ENCODE data around the gene HPSE2. TPM values are rescaled to one million over a fixed set of nuclear protein-coding genes. Genes with fewer than 3 reads are reported as not detected.
"Not testable (repeated sequence)": the region's sequence is repeated elsewhere in the genome, so short reads cannot be mapped to it uniquely, and the experiment has no call there.

The HPSE2 gene
- polyA plus RNA-seq, 1 of the 3 experiments (the other 2 are of a cell fraction), result not detected

DNA sequence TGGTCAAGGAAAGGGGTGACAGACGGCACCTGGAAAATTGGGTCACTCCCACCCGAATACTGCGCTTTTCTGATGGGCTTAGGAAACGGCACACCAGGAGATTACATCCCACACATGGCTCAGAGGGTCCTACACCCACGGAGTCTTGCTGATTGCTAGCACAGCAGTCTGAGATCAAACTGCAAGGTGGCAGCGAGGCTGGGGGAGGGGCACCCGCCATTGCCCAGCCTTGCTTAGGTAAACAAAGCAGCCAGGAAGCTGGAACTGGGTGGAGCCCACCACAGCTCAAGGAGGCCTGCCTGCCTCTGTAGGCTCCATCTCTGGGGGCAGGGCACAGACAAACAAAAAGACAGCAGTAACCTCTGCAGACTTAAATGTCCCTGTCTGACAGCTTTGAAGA is 694.1 kb downstream of the HPSE2 start:
- H3F3A ChIP-seq (replicated peaks; ENCODE audit: insufficient read depth); H3K9ac ChIP-seq; H4K20me1 ChIP-seq (ENCODE audit: insufficient read depth); H3K4me2 ChIP-seq; H3K27ac ChIP-seq (ENCODE audit: low read depth in 2 of 2, low read length in 1 of 2); POLR2A ChIA-PET; H3K36me3 ChIP-seq (replicated peaks in 1 of 2; ENCODE audit: control insufficient read depth in 1 of 2, insufficient read depth in 2 of 2, low read length in 1 of 2); H2AFZ ChIP-seq (ENCODE audit: low read depth); H3K4me1 ChIP-seq (ENCODE audit: control insufficient read depth in 1 of 2, insufficient read depth in 2 of 2, low read depth in 1 of 2, low read length in 1 of 2); H3K9me2 ChIP-seq; H3K79me2 ChIP-seq (ENCODE audit: insufficient read depth); H3K9me3 ChIP-seq; H3K27me3 ChIP-seq (ENCODE audit: insufficient read depth); DNase-seq; CTCF ChIA-PET; H3K4me3 ChIP-seq (ENCODE audit: low read depth in 2 of 2, low read length in 1 of 2): not testable (repeated sequence)
- WGBS (ENCODE audit: low lambda C conversion rate), result 4% methylated on average over 7 of the region's 7 CpGs

- Histone ChIP-seq H3K79me2 (ENCODE audit: insufficient read depth) (no peaks in the 10 kb centered on the region), H4K20me1 (ENCODE audit: insufficient read depth) (no peaks in the 10 kb centered on the region), H3F3A (replicated peaks; ENCODE audit: insufficient read depth) (no peaks in the 10 kb centered on the region), H3K9me2 (no peaks in the 10 kb centered on the region), H3K27me3 (ENCODE audit: insufficient read depth) (no peaks in the 10 kb centered on the region; the same call in 1 of the 2 replicates), H3K36me3 (replicated peaks in 1 of 2; ENCODE audit: control insufficient read depth in 1 of 2, insufficient read depth in 2 of 2, low read length in 1 of 2) (no peaks in the 10 kb centered on the region), H3K4me2 (no peak overlapping the region), H3K9ac (no peak overlapping the region), H2AFZ (ENCODE audit: low read depth) (no peak overlapping the region), H3K4me1 (ENCODE audit: control insufficient read depth in 1 of 2, insufficient read depth in 2 of 2, low read depth in 1 of 2, low read length in 1 of 2) (no peaks in the 10 kb centered on the region), H3K27ac (ENCODE audit: low read depth in 2 of 2, low read length in 1 of 2) (no peak overlapping the region), H3K9me3 (no peaks in the 10 kb centered on the region), H3K4me3 (ENCODE audit: low read depth in 2 of 2, low read length in 1 of 2) (no peak overlapping the region)
- no peak for DNase-seq
- TF ChIP-seq, protein P1, sequence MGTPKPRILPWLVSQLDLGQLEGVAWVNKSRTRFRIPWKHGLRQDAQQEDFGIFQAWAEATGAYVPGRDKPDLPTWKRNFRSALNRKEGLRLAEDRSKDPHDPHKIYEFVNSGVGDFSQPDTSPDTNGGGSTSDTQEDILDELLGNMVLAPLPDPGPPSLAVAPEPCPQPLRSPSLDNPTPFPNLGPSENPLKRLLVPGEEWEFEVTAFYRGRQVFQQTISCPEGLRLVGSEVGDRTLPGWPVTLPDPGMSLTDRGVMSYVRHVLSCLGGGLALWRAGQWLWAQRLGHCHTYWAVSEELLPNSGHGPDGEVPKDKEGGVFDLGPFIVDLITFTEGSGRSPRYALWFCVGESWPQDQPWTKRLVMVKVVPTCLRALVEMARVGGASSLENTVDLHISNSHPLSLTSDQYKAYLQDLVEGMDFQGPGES (IDR thresholded peaks at IDR 0.05; ENCODE audit: low read depth, low read length), result no peak
- TF ChIP-seq, protein P2, sequence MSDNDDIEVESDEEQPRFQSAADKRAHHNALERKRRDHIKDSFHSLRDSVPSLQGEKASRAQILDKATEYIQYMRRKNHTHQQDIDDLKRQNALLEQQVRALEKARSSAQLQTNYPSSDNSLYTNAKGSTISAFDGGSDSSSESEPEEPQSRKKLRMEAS (IDR thresholded peaks at IDR 0.05; ENCODE audit: low read depth), result no peak
- TF ChIP-seq NFIC (IDR thresholded peaks at IDR 0.05; ENCODE audit: borderline replicate concordance), result no peak
- no peak for TF ChIP-seq YY1 (IDR thresholded peaks at IDR 0.05; ENCODE audit: low read depth)
- ChIA-PET POLR2A (no interaction called here), CTCF (no interaction called here)
- 3% methylated on average over 1 of the region's 1 CpG for WGBS (ENCODE audit: low lambda C conversion rate)
These were observed 696.1 kb downstream of the HPSE2 start for GRCh38 chr10:98539578-98539977.

GRCh38 chr10:98538472-98538871 is 697.2 kb downstream of the HPSE2 start:
- H3K4me3 ChIP-seq (ENCODE audit: low read depth in 2 of 2, low read length in 1 of 2), result no peak overlapping the region
- no peak overlapping the region for H2AFZ ChIP-seq (ENCODE audit: low read depth)
- H3K9me2 ChIP-seq, result no peaks in the 10 kb centered on the region
- H3K9me3 ChIP-seq, result no peaks in the 10 kb centered on the region
- no peak overlapping the region for H3K4me2 ChIP-seq
- H3K79me2 ChIP-seq (ENCODE audit: insufficient read depth), result no peaks in the 10 kb centered on the region
- H4K20me1 ChIP-seq (ENCODE audit: insufficient read depth), result no peaks in the 10 kb centered on the region
- ChIA-PET POLR2A (no interaction called here), CTCF (interaction anchor here (1.3 kb wide), 2 partner anchors 18 to 695 kb away, joined by 3 to 4 read pairs; no protein-coding TSS in a partner anchor)
- H3K9ac ChIP-seq, result no peak overlapping the region
- no peak for DNase-seq
- no peaks in the 10 kb centered on the region; the same call in 1 of the 2 replicates for H3K27me3 ChIP-seq (ENCODE audit: insufficient read depth)
- H3K36me3 ChIP-seq (replicated peaks in 1 of 2; ENCODE audit: control insufficient read depth in 1 of 2, insufficient read depth in 2 of 2, low read length in 1 of 2), result no peaks in the 10 kb centered on the region
- no peaks in the 10 kb centered on the region for H3F3A ChIP-seq (replicated peaks; ENCODE audit: insufficient read depth)
- no peak overlapping the region for H3K27ac ChIP-seq (ENCODE audit: low read depth in 2 of 2, low read length in 1 of 2)
- no peaks in the 10 kb centered on the region for H3K4me1 ChIP-seq (ENCODE audit: control insufficient read depth in 1 of 2, insufficient read depth in 2 of 2, low read depth in 1 of 2, low read length in 1 of 2)
- no peak for TF ChIP-seq ELF1 (IDR thresholded peaks at IDR 0.05)
- TF ChIP-seq ZBTB33 (IDR thresholded peaks at IDR 0.05; ENCODE audit: borderline replicate concordance, low read depth), result no peak
- TF ChIP-seq, protein P3, sequence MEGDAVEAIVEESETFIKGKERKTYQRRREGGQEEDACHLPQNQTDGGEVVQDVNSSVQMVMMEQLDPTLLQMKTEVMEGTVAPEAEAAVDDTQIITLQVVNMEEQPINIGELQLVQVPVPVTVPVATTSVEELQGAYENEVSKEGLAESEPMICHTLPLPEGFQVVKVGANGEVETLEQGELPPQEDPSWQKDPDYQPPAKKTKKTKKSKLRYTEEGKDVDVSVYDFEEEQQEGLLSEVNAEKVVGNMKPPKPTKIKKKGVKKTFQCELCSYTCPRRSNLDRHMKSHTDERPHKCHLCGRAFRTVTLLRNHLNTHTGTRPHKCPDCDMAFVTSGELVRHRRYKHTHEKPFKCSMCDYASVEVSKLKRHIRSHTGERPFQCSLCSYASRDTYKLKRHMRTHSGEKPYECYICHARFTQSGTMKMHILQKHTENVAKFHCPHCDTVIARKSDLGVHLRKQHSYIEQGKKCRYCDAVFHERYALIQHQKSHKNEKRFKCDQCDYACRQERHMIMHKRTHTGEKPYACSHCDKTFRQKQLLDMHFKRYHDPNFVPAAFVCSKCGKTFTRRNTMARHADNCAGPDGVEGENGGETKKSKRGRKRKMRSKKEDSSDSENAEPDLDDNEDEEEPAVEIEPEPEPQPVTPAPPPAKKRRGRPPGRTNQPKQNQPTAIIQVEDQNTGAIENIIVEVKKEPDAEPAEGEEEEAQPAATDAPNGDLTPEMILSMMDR (IDR thresholded peaks at IDR 0.05), result no peak
- no peak for TF ChIP-seq RFX5 (IDR thresholded peaks at IDR 0.05; ENCODE audit: low read length)
- TF ChIP-seq USF2 (IDR thresholded peaks at IDR 0.05; ENCODE audit: borderline replicate concordance, low read depth, low read length), result no peak

Data from SK-N-SH (cell line).